Measurements from ENCODE around the gene ETS1.

DNA sequence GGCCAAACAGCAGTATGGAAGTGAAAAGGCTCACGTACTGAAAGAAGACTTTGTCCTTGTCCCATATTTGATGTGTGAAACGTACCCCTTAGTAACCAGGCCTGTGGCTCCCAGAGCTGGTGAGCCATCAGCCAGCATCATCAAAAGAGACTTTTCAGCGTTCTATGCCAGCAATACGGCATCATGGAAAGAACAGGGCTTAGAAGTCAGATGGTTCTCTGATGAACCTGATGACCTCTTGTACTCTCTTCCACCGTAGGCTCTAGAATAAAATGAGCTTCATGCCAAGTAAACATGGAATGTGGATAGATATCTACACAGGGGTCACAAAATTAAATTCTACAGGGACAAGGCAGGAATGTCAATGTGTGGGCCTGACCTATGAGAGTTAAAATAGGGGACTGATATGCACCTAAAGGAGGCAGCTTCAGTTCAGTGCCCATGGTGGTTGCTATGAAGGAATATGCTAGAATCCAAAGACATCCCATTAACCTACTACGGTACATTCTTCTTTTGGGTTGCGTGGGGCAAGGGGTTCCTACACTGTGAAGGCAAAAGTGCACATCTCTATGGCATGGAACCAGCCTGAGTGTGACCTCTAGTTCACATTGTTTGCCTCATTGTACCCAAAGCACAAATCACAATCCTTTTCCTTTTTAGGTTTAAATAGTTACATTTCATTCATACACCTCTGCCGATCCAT lies 130.6 kb downstream of the ETS1 start:
- no peak for TF ChIP-seq POLR2A (IDR thresholded peaks at IDR 0.05)
- TF ChIP-seq, protein P1, sequence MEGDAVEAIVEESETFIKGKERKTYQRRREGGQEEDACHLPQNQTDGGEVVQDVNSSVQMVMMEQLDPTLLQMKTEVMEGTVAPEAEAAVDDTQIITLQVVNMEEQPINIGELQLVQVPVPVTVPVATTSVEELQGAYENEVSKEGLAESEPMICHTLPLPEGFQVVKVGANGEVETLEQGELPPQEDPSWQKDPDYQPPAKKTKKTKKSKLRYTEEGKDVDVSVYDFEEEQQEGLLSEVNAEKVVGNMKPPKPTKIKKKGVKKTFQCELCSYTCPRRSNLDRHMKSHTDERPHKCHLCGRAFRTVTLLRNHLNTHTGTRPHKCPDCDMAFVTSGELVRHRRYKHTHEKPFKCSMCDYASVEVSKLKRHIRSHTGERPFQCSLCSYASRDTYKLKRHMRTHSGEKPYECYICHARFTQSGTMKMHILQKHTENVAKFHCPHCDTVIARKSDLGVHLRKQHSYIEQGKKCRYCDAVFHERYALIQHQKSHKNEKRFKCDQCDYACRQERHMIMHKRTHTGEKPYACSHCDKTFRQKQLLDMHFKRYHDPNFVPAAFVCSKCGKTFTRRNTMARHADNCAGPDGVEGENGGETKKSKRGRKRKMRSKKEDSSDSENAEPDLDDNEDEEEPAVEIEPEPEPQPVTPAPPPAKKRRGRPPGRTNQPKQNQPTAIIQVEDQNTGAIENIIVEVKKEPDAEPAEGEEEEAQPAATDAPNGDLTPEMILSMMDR (IDR thresholded peaks at IDR 0.05) = no peak

All from Peyer's patch (tissue), 4 donors.